IMR-90 (cell line): Measurements from ENCODE around the gene ORM1.

Experiments
- BHLHE40 ChIP-seq: fragments of 150-350 bp; IDR thresholded peaks from 2 replicates; pipeline ENCODE4 v1.6.1; 2016; ENCODE audit warnings: mild to moderate bottlenecking, low read depth, low read length
- CEBPB ChIP-seq: IDR thresholded peaks from 2 replicates; pipeline ENCODE4 v1.6.1; 2012; ENCODE audit warnings: low read depth, low read length, improper control_type of control experiment
- FOS ChIP-seq: fragments of 150-350 bp; IDR thresholded peaks from 2 replicates; pipeline ENCODE4 v1.6.1; 2016; ENCODE audit warnings: low read depth, low read length
- MAFK ChIP-seq: IDR thresholded peaks from 2 replicates; pipeline ENCODE4 v1.6.1; 2012; ENCODE audit warnings: low read depth, low read length, improper control_type of control experiment
- MXI1 ChIP-seq: IDR thresholded peaks from 2 replicates; pipeline ENCODE4 v1.6.1; 2012; ENCODE audit warnings: low read depth, mild to moderate bottlenecking, low read length, moderate library complexity, borderline replicate concordance
- POLR2A ChIP-seq: IDR thresholded peaks from 2 replicates; pipeline ENCODE4 v1.6.1; 2012; ENCODE audit warnings: mild to moderate bottlenecking, low read depth, low read length
- RAD21 ChIP-seq: IDR thresholded peaks from 2 replicates; pipeline ENCODE4 v1.6.1; 2012; ENCODE audit warnings: low read length, improper control_type of control experiment
- RCOR1 ChIP-seq: IDR thresholded peaks from 2 replicates; pipeline ENCODE4 v1.6.1; 2012; ENCODE audit warnings: mild to moderate bottlenecking, low read length, improper control_type of control experiment; ENCODE audit not compliant: insufficient replicate concordance
- SMC3 ChIP-seq: fragments of 150-350 bp; IDR thresholded peaks from 2 replicates; pipeline ENCODE4 v1.6.1; 2016; ENCODE audit warnings: low read depth, mild to moderate bottlenecking, antibody characterized with exemption, low read length, moderate library complexity
- TF ChIP-seq, protein P1 (sequence below): conservative IDR thresholded peaks from 2 replicates; pipeline ENCODE4 v1.5.1; 2012; ENCODE audit warnings: mild to moderate bottlenecking, low read depth, low read length, improper control_type of control experiment
- TF ChIP-seq, protein P2 (sequence below): fragments of 150-350 bp; IDR thresholded peaks from 2 replicates; pipeline ENCODE4 v1.6.1; 2016; ENCODE audit warnings: low read depth, mild to moderate bottlenecking, low read length, moderate library complexity, borderline replicate concordance
- TF ChIP-seq, protein P3 (sequence below): fragments of 150-350 bp; IDR thresholded peaks from 2 replicates; pipeline ENCODE4 v1.6.1; 2017; ENCODE audit warnings: mild to moderate bottlenecking, antibody characterized with exemption, low read length, low read depth

DNA sequence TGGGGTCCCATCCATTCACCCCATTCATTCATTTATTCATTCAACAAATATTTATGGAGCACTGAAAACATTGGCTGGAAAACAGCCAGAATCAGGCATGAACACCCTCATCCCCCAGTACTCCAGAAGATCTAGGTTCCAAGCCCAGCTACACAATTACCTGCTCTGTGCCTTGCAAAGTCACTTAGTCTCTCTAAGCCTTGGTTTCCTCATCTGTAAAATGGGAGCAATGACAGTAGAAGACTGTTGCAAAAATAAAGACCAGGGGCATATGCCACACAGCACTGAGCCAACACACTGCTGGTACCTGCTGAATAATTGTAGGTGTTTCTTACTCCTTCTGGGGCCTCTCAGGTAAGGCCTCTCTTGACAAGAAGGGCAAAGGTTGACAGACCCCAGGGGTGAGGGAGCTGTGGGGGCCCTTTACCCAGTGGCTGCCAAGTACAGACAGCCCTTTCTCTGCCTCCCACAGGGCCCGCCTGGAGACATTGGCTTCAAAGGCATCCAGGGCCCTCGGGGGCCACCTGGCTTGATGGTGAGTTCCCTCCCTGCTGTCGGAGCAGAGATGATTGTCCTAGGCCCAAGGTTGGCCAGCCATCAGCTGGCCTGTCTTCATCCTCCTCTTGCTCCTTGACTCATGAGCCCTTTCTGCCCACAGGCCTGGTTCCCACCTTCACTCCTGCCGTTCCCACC, 22.6 kb upstream of the ORM1 start:
- TF ChIP-seq MAFK (no peak), POLR2A (no peak), RAD21 (no peak), SMC3 (no peak), MXI1 (no peak), CEBPB (no peak), RCOR1 (no peak), BHLHE40 (no peak), FOS (no peak)
- TF ChIP-seq, protein P1, sequence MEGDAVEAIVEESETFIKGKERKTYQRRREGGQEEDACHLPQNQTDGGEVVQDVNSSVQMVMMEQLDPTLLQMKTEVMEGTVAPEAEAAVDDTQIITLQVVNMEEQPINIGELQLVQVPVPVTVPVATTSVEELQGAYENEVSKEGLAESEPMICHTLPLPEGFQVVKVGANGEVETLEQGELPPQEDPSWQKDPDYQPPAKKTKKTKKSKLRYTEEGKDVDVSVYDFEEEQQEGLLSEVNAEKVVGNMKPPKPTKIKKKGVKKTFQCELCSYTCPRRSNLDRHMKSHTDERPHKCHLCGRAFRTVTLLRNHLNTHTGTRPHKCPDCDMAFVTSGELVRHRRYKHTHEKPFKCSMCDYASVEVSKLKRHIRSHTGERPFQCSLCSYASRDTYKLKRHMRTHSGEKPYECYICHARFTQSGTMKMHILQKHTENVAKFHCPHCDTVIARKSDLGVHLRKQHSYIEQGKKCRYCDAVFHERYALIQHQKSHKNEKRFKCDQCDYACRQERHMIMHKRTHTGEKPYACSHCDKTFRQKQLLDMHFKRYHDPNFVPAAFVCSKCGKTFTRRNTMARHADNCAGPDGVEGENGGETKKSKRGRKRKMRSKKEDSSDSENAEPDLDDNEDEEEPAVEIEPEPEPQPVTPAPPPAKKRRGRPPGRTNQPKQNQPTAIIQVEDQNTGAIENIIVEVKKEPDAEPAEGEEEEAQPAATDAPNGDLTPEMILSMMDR: no peak
- TF ChIP-seq, protein P2, sequence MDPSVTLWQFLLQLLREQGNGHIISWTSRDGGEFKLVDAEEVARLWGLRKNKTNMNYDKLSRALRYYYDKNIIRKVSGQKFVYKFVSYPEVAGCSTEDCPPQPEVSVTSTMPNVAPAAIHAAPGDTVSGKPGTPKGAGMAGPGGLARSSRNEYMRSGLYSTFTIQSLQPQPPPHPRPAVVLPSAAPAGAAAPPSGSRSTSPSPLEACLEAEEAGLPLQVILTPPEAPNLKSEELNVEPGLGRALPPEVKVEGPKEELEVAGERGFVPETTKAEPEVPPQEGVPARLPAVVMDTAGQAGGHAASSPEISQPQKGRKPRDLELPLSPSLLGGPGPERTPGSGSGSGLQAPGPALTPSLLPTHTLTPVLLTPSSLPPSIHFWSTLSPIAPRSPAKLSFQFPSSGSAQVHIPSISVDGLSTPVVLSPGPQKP: no peak
- TF ChIP-seq, protein P3, sequence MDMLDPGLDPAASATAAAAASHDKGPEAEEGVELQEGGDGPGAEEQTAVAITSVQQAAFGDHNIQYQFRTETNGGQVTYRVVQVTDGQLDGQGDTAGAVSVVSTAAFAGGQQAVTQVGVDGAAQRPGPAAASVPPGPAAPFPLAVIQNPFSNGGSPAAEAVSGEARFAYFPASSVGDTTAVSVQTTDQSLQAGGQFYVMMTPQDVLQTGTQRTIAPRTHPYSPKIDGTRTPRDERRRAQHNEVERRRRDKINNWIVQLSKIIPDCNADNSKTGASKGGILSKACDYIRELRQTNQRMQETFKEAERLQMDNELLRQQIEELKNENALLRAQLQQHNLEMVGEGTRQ: no peak
